ENCODE results near the gene RABEP2.

Gene RABEP2

GRCh38 chr16:28897826-28898225 is 27.2 kb downstream of the RABEP2 start:
- Histone ChIP-seq H3K9ac (ENCODE audit: low read depth, low read length, poor library complexity, severe bottlenecking) (no peak overlapping the region), H3K79me2 (ENCODE audit: insufficient read depth, low read length) (no peaks in the 10 kb centered on the region), H3K27me3 (ENCODE audit: insufficient read depth, low read length, poor library complexity, severe bottlenecking) (no peaks in the 10 kb centered on the region), H2AFZ (ENCODE audit: low read length) (no peak overlapping the region), H4K20me1 (ENCODE audit: insufficient read depth, low read length, poor library complexity, severe bottlenecking) (no peaks in the 10 kb centered on the region), H3K4me1 (ENCODE audit: insufficient read depth, low read length, poor library complexity, severe bottlenecking) (no peaks in the 10 kb centered on the region), H3F3A (ENCODE audit: low read depth) (no peaks in the 10 kb centered on the region), H3K9me3 (ENCODE audit: insufficient read depth, low read depth, low read length) (no peaks in the 10 kb centered on the region), H3K4me2 (ENCODE audit: low read depth, low read length, poor library complexity, severe bottlenecking) (no peak overlapping the region), H3K36me3 (ENCODE audit: insufficient read depth, low read length) (no peaks in the 10 kb centered on the region), H3K9me2 (replicated peaks; ENCODE audit: low read depth, low read length) (no peaks in the 10 kb centered on the region), H3K4me3 (ENCODE audit: low read length, poor library complexity, severe bottlenecking) (no peak overlapping the region)
- no peak for TF ChIP-seq EZH2phosphoT487 (IDR thresholded peaks at IDR 0.05; ENCODE audit: borderline replicate concordance)
- no peak for TF ChIP-seq CTCF (conservative IDR thresholded peaks at IDR 0.05; ENCODE audit: low read length)

- Histone ChIP-seq H3K9me3 (ENCODE audit: insufficient read depth, low read depth, low read length) (no peaks in the 10 kb centered on the region), H3K9me2 (replicated peaks; ENCODE audit: low read depth, low read length) (no peaks in the 10 kb centered on the region), H2AFZ (ENCODE audit: low read length) (no peak overlapping the region)
These were observed 29.4 kb downstream of the RABEP2 start for GRCh38 chr16:28895609-28896008.

GRCh38 chr16:28893291-28893690 is 31.7 kb downstream of the RABEP2 start:
- TF ChIP-seq CTCF (conservative IDR thresholded peaks at IDR 0.05; ENCODE audit: low read length): no peak

More at GRCh38 chr16:28895609-28896008, 29.4 kb downstream of the RABEP2 start:
- TF ChIP-seq CTCF (conservative IDR thresholded peaks at IDR 0.05; ENCODE audit: low read length) (no peak), EZH2phosphoT487 (IDR thresholded peaks at IDR 0.05; ENCODE audit: borderline replicate concordance) (no peak)
- Histone ChIP-seq H4K20me1 (ENCODE audit: insufficient read depth, low read length, poor library complexity, severe bottlenecking) (no peaks in the 10 kb centered on the region), H3K4me1 (ENCODE audit: insufficient read depth, low read length, poor library complexity, severe bottlenecking) (no peaks in the 10 kb centered on the region), H3F3A (ENCODE audit: low read depth) (no peaks in the 10 kb centered on the region), H3K27me3 (ENCODE audit: insufficient read depth, low read length, poor library complexity, severe bottlenecking) (no peaks in the 10 kb centered on the region), H3K4me2 (ENCODE audit: low read depth, low read length, poor library complexity, severe bottlenecking) (no peak overlapping the region), H3K36me3 (ENCODE audit: insufficient read depth, low read length) (no peaks in the 10 kb centered on the region), H3K4me3 (ENCODE audit: low read length, poor library complexity, severe bottlenecking) (no peak overlapping the region), H3K9ac (ENCODE audit: low read depth, low read length, poor library complexity, severe bottlenecking) (no peak overlapping the region), H3K79me2 (ENCODE audit: insufficient read depth, low read length) (no peaks in the 10 kb centered on the region)

More at GRCh38 chr16:28893291-28893690, 31.7 kb downstream of the RABEP2 start:
- H3K9me3 ChIP-seq (ENCODE audit: insufficient read depth, low read depth, low read length): no peaks in the 10 kb centered on the region
- no peaks in the 10 kb centered on the region for H4K20me1 ChIP-seq (ENCODE audit: insufficient read depth, low read length, poor library complexity, severe bottlenecking)
- H3K36me3 ChIP-seq (ENCODE audit: insufficient read depth, low read length): no peaks in the 10 kb centered on the region
- no peaks in the 10 kb centered on the region for H3K9me2 ChIP-seq (replicated peaks; ENCODE audit: low read depth, low read length)
- H3F3A ChIP-seq (ENCODE audit: low read depth): no peaks in the 10 kb centered on the region
- H3K9ac ChIP-seq (ENCODE audit: low read depth, low read length, poor library complexity, severe bottlenecking): no peak overlapping the region
- no peaks in the 10 kb centered on the region for H3K27me3 ChIP-seq (ENCODE audit: insufficient read depth, low read length, poor library complexity, severe bottlenecking)
- H3K4me3 ChIP-seq (ENCODE audit: low read length, poor library complexity, severe bottlenecking): no peak overlapping the region
- no peak overlapping the region for H2AFZ ChIP-seq (ENCODE audit: low read length)
- no peak overlapping the region for H3K4me2 ChIP-seq (ENCODE audit: low read depth, low read length, poor library complexity, severe bottlenecking)
- H3K4me1 ChIP-seq (ENCODE audit: insufficient read depth, low read length, poor library complexity, severe bottlenecking): no peaks in the 10 kb centered on the region
- no peaks in the 10 kb centered on the region for H3K79me2 ChIP-seq (ENCODE audit: insufficient read depth, low read length)
